Thyroid gland (tissue), 4 donors: ENCODE measurements around the gene TAGAP.

ENCODE experiments used
- CTCF ChIP-seq, 6 experiments: fragments of 200-600 bp in 3 of 6; fragments of 450-650 bp in 3 of 6; sonication (generic) in 3 of 6; IDR thresholded peaks; one replicate each; pipeline ENCODE4 v1.5.1; 2016 to 2019; ENCODE audit warnings: antibody characterized with exemption in 6 of 6, mild to moderate bottlenecking in 2 of 6, inconsistent platforms in 1 of 6, moderate library complexity in 1 of 6
- POLR2A ChIP-seq, 2 donors: fragments of 450-650 bp; IDR thresholded peaks; one replicate each; pipeline ENCODE4 v1.6.1; 2017; ENCODE audit warnings: antibody characterized with exemption in 2 of 2, mild to moderate bottlenecking in 2 of 2, moderate library complexity in 1 of 2

DNA sequence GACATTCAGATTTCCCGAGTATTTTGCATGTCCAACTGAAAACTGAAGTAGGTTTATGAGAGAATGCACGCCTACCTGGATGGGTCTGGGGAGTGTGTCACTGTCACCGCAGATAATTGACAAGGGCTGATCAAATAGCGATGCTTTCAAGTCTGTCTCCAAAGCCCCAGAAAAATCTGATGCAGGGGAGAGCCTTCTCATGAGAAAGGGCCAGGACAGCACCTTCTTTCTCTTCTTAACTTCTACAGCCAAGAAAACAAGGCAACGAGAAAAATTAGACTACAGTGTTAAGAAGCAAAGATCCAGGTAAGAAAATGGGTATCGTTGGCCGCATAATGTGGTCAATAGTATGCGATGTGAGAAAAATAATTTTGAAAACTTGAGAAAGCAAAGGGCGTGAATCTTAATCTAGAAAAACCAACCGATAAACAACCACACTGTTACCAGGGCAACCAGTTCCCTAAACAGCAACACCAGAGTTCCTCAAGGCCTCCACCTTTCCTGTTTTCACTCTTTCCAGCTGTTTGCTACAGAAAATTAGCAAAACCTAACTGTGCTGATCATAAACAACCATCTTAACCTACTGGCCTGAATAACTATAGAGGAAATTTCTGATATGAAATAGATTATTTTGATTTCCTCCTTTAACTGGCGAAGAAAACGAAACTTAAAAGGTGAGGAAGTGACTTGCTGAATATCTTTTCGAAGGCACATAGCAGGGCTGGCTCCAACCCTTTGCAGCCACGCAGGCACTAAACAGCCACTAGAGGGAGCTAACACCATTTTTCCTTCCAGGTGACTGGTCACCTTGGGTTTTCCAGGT lies 2.6 kb downstream of the TAGAP start:
- TF ChIP-seq POLR2A (IDR thresholded peaks at IDR 0.05) (no peak), CTCF (IDR thresholded peaks at IDR 0.05) (peak; percentile 69 to 93 (median 88))
